ENCODE results near the gene G6PC3.
"Not testable (repeated sequence)": the region's sequence is repeated elsewhere in the genome, so short reads cannot be mapped to it uniquely, and the experiment has no call there.

The G6PC3 gene, protein sequence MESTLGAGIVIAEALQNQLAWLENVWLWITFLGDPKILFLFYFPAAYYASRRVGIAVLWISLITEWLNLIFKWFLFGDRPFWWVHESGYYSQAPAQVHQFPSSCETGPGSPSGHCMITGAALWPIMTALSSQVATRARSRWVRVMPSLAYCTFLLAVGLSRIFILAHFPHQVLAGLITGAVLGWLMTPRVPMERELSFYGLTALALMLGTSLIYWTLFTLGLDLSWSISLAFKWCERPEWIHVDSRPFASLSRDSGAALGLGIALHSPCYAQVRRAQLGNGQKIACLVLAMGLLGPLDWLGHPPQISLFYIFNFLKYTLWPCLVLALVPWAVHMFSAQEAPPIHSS

GRCh38 chr17:44070455-44071197 is at the start of gene G6PC3:
Gene G6PC3, plus strand, starts transcription at chr17:44070735. Its CDS starts 231 bp downstream, at chr17:44070966.
- DNase-seq: peak; percentile 99

DNA sequence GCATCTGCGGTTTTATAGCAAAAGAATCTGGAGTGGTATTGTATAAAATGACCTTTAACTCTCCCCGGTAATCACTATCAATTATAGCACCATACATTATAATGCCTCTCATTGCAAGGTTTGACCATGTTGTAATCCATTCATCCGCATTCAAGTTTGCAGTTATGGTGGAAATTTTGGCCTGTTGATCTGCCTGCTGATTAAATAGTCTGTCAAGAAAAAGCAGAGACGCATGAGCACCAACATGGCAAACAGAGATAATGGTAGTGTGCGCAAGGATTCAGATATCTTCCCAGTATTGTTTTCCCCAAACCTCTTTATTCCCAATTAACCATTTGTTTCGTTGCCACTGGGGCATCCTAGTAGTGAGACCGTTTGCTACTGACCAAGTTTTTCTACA is 49.3 kb upstream of the G6PC3 start:
- DNase-seq: not testable (repeated sequence)

- DNase-seq: no peak
These were observed 48.3 kb upstream of the G6PC3 start for GRCh38 chr17:44022246-44022645.

GRCh38 chr17:44023545-44024270 is 46.8 kb upstream of the G6PC3 start:
- peak in 1 of 2 experiments; percentile 27 for DNase-seq

DNA sequence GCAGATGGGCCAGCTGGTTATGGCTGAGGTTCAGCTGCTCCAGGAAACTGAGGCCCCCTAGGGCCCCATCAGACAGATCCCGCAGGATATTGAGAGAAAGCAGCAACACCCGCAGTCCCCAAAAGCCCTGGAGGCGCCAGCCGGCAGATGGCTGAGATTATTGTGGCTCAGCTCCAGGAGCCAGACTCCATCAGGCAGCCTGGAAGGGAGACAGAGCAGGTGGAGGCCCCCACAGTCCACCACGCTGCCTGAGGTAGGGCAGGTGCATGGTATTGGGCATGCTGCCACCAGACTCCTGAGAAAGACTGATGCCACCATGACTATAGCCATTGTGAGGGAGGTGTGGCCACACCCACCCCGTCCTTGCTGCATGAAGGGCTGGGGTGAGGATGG is 46.3 kb upstream of the G6PC3 start:
- DNase-seq: peak; percentile 89 to 90

GRCh38 chr17:44024853-44025252 is 45.7 kb upstream of the G6PC3 start:
- no peak for DNase-seq

- DNase-seq: no peak
These were observed 40.8 kb upstream of the G6PC3 start for GRCh38 chr17:44029736-44030135.

- DNase-seq: no peak
These were observed 40.1 kb upstream of the G6PC3 start for GRCh38 chr17:44030482-44030881.

GRCh38 chr17:44033861-44034408 is 36.6 kb upstream of the G6PC3 start:
- DNase-seq: no peak

- DNase-seq: not testable (repeated sequence)
These were observed 35.8 kb upstream of the G6PC3 start for GRCh38 chr17:44034688-44035087.

- DNase-seq: no peak
These were observed 33.1 kb upstream of the G6PC3 start for GRCh38 chr17:44037471-44037870.

DNA sequence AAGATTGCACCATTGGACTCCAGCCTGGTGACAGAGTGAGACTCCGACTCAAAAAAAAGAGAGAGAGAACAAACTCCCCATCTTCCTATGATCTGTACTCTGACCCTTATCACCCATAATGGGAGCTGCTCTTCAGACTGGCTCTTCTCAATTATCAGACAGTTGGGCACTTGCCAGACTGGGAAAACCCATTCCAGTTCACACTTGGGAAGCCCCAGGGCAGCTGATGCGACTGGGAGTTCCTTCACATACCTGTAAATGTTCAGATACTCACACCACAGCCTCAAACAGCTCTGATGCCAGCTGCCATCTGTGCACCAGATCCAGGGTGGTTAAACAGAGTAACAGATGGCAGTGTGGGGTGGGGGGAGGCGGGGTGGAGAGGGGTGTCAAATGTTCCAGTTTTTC is 31.9 kb upstream of the G6PC3 start:
- DNase-seq: no peak

GRCh38 chr17:44039829-44040635 is 30.5 kb upstream of the G6PC3 start:
- DNase-seq: no peak

- no peak for DNase-seq
These were observed 27.3 kb upstream of the G6PC3 start for GRCh38 chr17:44043272-44043696.

GRCh38 chr17:44044071-44044470 is 26.5 kb upstream of the G6PC3 start:
- DNase-seq: no peak

GRCh38 chr17:44045486-44045885 is 25.0 kb upstream of the G6PC3 start:
- DNase-seq: no peak

DNA sequence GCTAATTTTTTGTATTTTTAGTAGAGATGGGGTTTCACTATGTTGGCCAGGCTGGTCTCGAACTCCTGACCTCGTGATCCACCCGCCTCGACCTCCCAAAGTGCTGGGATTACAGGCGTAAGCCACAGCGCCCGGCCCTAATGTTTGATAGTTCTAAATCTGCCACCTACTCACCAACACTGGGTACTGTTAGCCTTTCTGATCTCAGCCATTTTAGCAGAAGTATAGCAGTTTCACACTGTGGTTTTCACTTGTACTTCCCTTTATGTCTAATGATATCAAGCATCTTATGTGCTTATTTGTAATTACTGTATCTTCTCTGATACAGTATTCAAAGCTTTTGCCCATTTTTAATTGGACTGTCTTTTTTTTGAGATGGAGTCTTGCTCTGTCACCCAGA is 23.6 kb upstream of the G6PC3 start:
- not testable (repeated sequence) for DNase-seq

DNA sequence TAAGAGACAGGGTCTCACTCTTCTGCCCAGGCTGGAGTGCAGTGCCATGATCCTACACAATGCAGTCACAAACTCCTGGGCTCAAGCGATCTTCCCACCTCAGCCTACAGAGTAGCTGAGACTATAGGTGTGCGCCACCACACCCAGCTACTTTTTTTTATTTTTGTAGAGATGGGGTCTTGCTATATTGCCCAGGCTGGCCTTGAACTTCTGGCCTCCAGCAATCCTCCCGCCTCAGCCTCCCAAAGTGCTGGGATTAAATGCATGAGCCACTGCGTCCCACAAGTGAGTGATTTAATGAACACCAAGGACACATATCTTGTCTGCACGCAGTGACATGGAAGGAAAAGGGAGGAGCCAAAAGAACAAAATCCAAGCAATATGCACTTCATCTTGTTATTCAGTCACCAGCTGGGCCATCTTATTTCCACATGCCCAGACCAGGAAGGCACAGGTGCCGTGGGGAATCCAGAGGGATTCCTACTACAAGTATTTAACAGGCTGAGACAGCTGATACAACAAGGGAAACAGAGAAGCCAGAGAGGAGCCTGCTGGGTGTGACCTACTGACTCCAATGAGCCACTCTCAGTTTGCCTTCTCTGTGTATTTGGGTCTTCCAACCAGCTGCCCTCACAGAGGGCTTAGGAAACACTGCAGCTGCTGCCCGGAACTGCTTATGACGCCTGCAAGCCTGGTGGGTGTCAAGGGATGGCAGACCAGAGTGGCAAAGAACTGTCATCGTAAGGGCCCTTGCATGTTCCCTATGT is 21.1 kb upstream of the G6PC3 start:
- peak; percentile 94 to 95 for DNase-seq

GRCh38 chr17:44053125-44053872 is 17.2 kb upstream of the G6PC3 start:
- no peak for DNase-seq

GRCh38 chr17:44059101-44059892 is 11.2 kb upstream of the G6PC3 start:
- no peak for DNase-seq

All from SHP77 (cell line).